Neural crest cell (in vitro differentiated cells): ENCODE results near the gene CR1. TPM values are rescaled to one million over a fixed set of nuclear protein-coding genes. Genes with fewer than 3 reads are reported as not detected.
"Not testable (repeated sequence)": the region's sequence is repeated elsewhere in the genome, so short reads cannot be mapped to it uniquely, and the experiment has no call there.

ENCODE experiments used
- DNase-seq: peaks from one replicate; pipeline ENCODE4 v3.0.0; 2021; ENCODE audit warnings: low read depth, mixed read lengths, low spot score
- H3K27ac Mint-ChIP-seq: one replicate; pipeline ENCODE4 v1.8.0; 2021; ENCODE audit warnings: mild to moderate bottlenecking, mixed read lengths; ENCODE audit not compliant: unreplicated experiment
- H3K27me3 Mint-ChIP-seq: 2 replicates; pipeline ENCODE4 v1.8.0; 2021; ENCODE audit warnings: low read depth, mild to moderate bottlenecking, mixed read lengths
- H3K36me3 Mint-ChIP-seq: 2 replicates; pipeline ENCODE4 v1.8.0; 2021; ENCODE audit warnings: low read depth, mild to moderate bottlenecking, mixed read lengths
- H3K4me1 Mint-ChIP-seq: 2 replicates; pipeline ENCODE4 v1.8.0; 2021; ENCODE audit warnings: mixed read lengths
- H3K4me3 Mint-ChIP-seq: one replicate; pipeline ENCODE4 v1.8.0; 2021; ENCODE audit warnings: mild to moderate bottlenecking, mixed read lengths
- H3K9me3 Mint-ChIP-seq: 2 replicates; pipeline ENCODE4 v1.8.0; 2021; ENCODE audit warnings: mixed read lengths
- total RNA-seq: library from RNA; stranded (reverse); gene quantifications from 2 replicates; pipeline ENCODE4 v1.2.1, GENCODE V29; 2021
- TF ChIP-seq, protein P1 (sequence below): fragments of 200-600 bp; sonication (generic); conservative IDR thresholded peaks from 2 replicates; pipeline ENCODE4 v1.5.0; 2021; ENCODE audit warnings: antibody characterized with exemption, mild to moderate bottlenecking

The CR1 gene
- total RNA-seq, 1 donor from 2014 or later, result not detected

DNA sequence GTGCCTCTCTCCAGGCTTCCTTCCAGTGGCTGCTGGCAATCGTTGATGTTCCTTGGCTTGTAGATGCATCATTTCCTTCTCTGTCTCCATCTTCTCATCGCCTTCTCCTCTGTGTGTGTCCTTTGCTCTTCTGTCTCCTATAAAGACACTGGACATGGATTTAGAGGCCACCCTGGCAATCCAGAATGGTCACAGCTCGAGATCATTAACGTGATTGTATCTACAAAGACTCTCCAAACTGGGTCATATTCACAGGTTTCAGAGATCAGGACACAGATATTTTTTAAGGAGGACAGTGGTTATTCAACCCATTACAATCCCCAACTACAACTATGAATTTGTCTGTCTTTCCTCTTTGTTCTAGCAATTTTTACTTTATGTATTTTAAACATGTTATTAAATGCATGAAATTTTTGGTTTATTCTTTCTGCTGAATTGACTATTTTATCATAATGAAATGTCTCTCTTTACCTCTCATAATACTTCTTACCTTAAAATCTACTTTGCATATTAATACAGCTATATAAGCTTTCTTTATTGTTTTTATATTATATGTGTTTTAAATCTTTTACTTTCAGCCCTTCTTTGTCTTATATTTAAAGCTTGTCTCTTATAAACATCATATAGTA is 22.8 kb downstream of the CR1 start:
- no peak overlapping the region for H3K27ac Mint-ChIP-seq
- no peaks in the 10 kb centered on the region for H3K4me1 Mint-ChIP-seq
- peaks cover 4% of the 10 kb centered on the region for H3K27me3 Mint-ChIP-seq
- no peak overlapping the region for H3K4me3 Mint-ChIP-seq
- no peaks in the 10 kb centered on the region for H3K36me3 Mint-ChIP-seq
- TF ChIP-seq, protein P1, sequence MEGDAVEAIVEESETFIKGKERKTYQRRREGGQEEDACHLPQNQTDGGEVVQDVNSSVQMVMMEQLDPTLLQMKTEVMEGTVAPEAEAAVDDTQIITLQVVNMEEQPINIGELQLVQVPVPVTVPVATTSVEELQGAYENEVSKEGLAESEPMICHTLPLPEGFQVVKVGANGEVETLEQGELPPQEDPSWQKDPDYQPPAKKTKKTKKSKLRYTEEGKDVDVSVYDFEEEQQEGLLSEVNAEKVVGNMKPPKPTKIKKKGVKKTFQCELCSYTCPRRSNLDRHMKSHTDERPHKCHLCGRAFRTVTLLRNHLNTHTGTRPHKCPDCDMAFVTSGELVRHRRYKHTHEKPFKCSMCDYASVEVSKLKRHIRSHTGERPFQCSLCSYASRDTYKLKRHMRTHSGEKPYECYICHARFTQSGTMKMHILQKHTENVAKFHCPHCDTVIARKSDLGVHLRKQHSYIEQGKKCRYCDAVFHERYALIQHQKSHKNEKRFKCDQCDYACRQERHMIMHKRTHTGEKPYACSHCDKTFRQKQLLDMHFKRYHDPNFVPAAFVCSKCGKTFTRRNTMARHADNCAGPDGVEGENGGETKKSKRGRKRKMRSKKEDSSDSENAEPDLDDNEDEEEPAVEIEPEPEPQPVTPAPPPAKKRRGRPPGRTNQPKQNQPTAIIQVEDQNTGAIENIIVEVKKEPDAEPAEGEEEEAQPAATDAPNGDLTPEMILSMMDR, result no peak
- H3K9me3 Mint-ChIP-seq, result no peaks in the 10 kb centered on the region
- DNase-seq, result no peak

DNA sequence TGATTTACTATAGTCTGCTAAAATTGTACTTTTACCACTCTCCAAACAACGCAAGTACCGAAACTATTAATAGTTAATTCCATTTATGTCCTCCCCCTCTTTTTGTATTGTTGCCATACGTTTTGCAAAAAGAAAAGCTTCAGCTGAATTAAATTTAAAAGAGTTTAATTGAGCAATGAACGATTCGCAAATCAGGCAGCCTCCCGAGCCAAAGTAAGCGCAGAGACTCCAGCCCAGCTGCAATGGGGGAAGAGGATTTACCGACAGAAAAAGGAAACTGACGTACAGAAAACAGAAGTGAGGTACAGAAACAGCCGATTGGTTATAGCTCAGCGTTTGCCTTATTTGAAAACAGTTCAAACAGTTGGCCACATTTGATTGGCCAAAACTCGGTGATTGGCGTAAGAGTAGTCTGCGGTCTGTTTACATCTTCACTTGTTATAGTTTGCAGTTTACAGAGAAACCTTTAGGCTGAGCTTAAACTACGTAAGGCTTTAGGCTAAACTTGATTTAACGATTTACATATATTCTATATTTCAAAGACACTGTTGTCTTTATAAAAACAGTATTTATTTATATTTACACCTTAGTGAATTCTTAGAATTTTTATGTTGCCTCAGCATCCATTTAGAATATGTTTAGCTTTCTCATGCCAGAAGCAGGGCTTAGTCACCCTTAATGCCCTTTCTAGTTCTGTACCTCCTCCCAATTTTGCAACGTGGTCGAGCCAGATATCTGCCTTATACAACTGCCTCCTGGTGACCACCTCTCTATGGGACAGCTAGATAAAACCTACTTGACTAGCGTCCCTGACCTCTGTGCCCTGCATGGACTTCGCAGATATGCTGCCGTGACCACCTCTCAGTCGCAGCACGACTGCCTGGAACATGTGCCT is 23.8 kb downstream of the CR1 start:
- TF ChIP-seq, protein P1, result no peak
- H3K27ac Mint-ChIP-seq, result no peak overlapping the region
- H3K4me3 Mint-ChIP-seq, result no peak overlapping the region

DNA sequence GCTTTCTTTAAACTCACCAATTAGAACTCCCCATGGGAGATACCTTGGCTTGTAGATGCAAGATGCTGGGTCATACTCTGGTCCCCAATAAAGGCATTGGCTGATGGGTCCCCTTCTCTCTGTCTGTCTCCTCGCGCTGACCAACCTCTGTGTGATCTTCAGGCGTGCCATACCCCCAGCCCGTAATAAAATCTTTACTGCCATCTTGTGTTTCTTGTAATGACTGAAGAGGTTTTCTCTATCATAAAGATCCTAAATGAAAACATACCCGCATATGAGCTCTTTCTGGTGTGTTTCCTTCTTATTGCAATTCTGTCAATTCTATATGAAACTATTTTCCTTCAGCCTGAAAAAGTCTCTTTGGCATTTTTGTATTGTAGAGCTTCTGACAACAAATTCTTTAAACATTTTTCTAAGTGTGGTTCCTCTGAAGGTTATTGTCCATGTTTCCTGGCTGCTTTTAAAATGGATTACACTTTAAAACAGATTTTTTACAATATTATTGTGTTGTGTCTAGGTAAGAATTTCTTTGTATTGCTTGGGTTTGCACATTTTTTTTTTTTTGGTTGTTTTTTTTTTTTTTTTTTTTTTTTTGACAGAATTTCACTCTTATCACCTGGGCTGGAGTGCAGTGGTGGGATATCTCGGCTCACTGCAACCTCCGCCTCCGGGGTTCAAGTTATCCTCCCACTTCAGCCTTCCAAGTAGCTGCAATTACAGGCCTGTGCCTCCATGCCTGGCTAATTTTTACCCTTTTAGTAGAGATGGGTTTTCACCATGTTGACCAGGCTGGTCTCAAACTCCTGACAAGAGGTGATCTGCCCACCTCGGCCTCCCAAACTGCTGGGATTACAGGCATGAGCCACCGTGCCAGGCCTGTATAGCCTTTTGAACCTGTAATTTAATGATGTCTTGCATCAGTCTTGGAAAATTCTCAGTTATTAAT is 24.7 kb downstream of the CR1 start:
- not testable (repeated sequence) for H3K27me3 Mint-ChIP-seq, H3K4me3 Mint-ChIP-seq, H3K36me3 Mint-ChIP-seq, DNase-seq, H3K9me3 Mint-ChIP-seq, H3K4me1 Mint-ChIP-seq, H3K27ac Mint-ChIP-seq

More for the DNA sequence above, 23.8 kb downstream of the CR1 start:
- no peaks in the 10 kb centered on the region for H3K9me3 Mint-ChIP-seq
- H3K4me1 Mint-ChIP-seq, result no peaks in the 10 kb centered on the region
- peaks cover 4% of the 10 kb centered on the region for H3K27me3 Mint-ChIP-seq
- no peak for DNase-seq
- no peaks in the 10 kb centered on the region for H3K36me3 Mint-ChIP-seq

DNA sequence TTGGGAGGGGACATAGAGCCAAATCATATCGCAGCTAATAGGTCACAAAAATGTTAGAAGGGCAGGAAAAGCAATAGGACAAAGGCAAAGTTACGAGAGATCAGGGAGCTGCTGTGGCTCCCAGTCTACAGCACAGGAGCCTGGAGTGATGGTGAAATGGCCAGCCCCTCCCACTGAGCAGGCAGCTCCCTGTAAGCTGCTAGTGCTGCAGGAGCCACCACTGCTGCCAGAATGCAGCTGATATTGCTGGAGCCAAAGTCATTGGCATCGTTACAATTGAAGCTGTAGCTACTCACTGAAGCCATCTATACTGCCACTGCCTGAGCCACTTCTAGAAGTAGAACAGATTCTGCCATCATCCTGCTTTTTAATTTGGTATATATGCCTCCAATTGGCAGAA is 29.3 kb downstream of the CR1 start:
- not testable (repeated sequence) for H3K36me3 Mint-ChIP-seq, H3K27ac Mint-ChIP-seq, H3K4me3 Mint-ChIP-seq, H3K9me3 Mint-ChIP-seq, DNase-seq, H3K27me3 Mint-ChIP-seq, H3K4me1 Mint-ChIP-seq

DNA sequence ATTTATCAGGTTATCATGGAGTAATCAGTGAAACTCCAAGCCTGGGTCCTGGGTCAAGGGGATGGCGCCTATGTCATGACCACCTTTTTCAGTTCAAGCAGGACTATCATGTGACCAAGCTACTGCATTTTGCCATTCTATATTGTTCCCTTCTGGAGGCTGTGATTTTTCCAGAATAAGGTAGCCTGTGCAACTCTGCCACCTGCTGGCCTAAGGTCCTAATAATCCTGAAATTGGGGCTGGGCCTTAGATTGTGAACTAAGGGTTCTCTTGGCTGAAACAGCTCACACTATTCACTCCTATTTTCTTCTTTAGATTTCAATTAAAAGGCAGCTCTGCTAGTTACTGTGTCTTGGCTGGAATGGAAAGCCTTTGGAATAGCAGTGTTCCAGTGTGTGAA is 32.4 kb downstream of the CR1 start:
- H3K36me3 Mint-ChIP-seq, H3K27ac Mint-ChIP-seq, DNase-seq, H3K4me1 Mint-ChIP-seq, H3K27me3 Mint-ChIP-seq, H3K9me3 Mint-ChIP-seq, H3K4me3 Mint-ChIP-seq: not testable (repeated sequence)

DNA sequence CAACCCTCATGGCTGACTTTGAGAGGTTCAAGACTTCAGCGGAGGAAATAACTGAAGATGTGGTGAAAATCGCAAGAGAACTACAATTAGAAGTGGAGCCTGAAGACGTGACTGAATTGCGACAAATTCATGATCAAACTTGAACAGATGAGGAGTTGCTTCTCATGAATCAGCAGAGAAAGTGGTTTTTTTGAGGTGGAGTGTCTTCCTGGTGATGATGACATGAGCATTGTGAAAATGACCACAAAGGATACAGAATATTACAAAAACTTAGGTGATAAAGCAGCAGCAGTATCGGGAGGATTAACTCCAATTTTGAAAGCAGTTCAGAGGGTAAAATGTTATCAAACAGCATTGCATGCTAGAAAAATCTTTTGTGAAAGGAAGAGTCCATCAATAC is 40.3 kb downstream of the CR1 start:
- H3K27me3 Mint-ChIP-seq, DNase-seq, H3K4me3 Mint-ChIP-seq, H3K36me3 Mint-ChIP-seq, H3K4me1 Mint-ChIP-seq, H3K9me3 Mint-ChIP-seq, H3K27ac Mint-ChIP-seq: not testable (repeated sequence)

DNA sequence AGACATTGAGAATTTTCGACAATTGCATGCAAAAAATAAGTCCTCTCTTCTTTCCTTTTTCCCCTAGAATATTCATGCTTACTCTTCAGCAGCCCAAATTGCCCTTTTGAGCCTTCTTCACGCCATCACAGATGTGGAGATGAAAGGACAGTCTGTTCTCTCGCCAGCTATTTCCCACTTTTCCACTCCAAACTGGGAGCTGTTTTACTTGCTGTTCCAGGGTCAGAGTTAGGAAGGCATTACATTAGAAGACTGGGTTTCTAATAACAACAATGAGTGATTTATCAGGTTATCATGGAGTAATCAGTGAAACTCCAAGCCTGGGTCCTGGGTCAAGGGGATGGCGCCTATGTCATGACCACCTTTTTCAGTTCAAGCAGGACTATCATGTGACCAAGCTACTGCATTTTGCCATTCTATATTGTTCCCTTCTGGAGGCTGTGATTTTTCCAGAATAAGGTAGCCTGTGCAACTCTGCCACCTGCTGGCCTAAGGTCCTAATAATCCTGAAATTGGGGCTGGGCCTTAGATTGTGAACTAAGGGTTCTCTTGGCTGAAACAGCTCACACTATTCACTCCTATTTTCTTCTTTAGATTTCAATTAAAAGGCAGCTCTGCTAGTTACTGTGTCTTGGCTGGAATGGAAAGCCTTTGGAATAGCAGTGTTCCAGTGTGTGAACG is 50.9 kb downstream of the CR1 start:
- not testable (repeated sequence) for H3K4me3 Mint-ChIP-seq, H3K9me3 Mint-ChIP-seq, H3K27ac Mint-ChIP-seq, DNase-seq, H3K4me1 Mint-ChIP-seq, H3K36me3 Mint-ChIP-seq, H3K27me3 Mint-ChIP-seq

DNA sequence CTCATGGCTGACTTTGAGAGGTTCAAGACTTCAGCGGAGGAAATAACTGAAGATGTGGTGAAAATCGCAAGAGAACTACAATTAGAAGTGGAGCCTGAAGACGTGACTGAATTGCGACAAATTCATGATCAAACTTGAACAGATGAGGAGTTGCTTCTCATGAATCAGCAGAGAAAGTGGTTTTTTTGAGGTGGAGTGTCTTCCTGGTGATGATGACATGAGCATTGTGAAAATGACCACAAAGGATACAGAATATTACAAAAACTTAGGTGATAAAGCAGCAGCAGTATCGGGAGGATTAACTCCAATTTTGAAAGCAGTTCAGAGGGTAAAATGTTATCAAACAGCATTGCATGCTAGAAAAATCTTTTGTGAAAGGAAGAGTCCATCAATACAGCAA is 58.9 kb downstream of the CR1 start:
- H3K36me3 Mint-ChIP-seq, H3K4me1 Mint-ChIP-seq, H3K27ac Mint-ChIP-seq, H3K9me3 Mint-ChIP-seq, H3K27me3 Mint-ChIP-seq, DNase-seq, H3K4me3 Mint-ChIP-seq: not testable (repeated sequence)
